SK-N-SH treated with all-trans-retinoic acid at 6 μM for 48 hours (cell line): ENCODE data around the gene CREB3L2.

Source experiments
- ATAC-seq: fragments of 200-7000 bp; cut with Tn5 transposase; 3 replicates; pipeline ENCODE4 v1.9.1; 2020; ENCODE audit warnings: mild to moderate bottlenecking, moderate library complexity
- ARNTL ChIP-seq: fragments of 450-650 bp; formaldehyde crosslinking; IDR thresholded peaks from 2 replicates; pipeline ENCODE4 v1.5.0; 2020; ENCODE audit warnings: low read depth, mild to moderate bottlenecking, moderate library complexity, borderline replicate concordance
- BACH2 ChIP-seq: fragments of 250-450 bp; sonication (Bioruptor Pico); IDR thresholded peaks from 2 replicates; pipeline ENCODE4 v1.9.0; 2021; ENCODE audit warnings: mild to moderate bottlenecking, borderline replicate concordance
- CREB5 ChIP-seq: fragments of 250-450 bp; sonication (Bioruptor Pico); IDR thresholded peaks from 2 replicates; pipeline ENCODE4 v1.5.1; 2020; ENCODE audit warnings: low read depth, mild to moderate bottlenecking, moderate library complexity
- CSDC2 ChIP-seq: fragments of 250-450 bp; sonication (Bioruptor Pico); IDR thresholded peaks from 2 replicates; pipeline ENCODE4 v1.5.0; 2020; ENCODE audit warnings: mild to moderate bottlenecking, moderate library complexity
- GLIS3 ChIP-seq: fragments of 250-450 bp; sonication (Bioruptor Pico); IDR thresholded peaks from 2 replicates; pipeline ENCODE4 v1.5.0; 2020; ENCODE audit warnings: mild to moderate bottlenecking, moderate library complexity
- ISL1 ChIP-seq: fragments of 250-450 bp; sonication (Bioruptor Pico); IDR thresholded peaks from 2 replicates; pipeline ENCODE4 v2.1.2; 2022; ENCODE audit warnings: mild to moderate bottlenecking, moderate library complexity
- OSR1 ChIP-seq: fragments of 250-450 bp; sonication (Bioruptor Pico); IDR thresholded peaks from 2 replicates; pipeline ENCODE4 v1.8.0; 2022; ENCODE audit warnings: moderate library complexity, mild to moderate bottlenecking, inconsistent platforms
- POU6F1 ChIP-seq: fragments of 250-450 bp; sonication (Bioruptor Pico); IDR thresholded peaks from 2 replicates; pipeline ENCODE4 v1.8.0; 2021; ENCODE audit warnings: low read depth, mild to moderate bottlenecking, moderate library complexity, borderline replicate concordance
- PPARA ChIP-seq: fragments of 250-450 bp; sonication (Bioruptor Pico); IDR thresholded peaks from 2 replicates; pipeline ENCODE4 v1.5.0; 2020; ENCODE audit warnings: mild to moderate bottlenecking, borderline replicate concordance
- RARB ChIP-seq: fragments of 250-450 bp; sonication (Bioruptor Pico); IDR thresholded peaks from 2 replicates; pipeline ENCODE4 v1.8.0; 2021; ENCODE audit warnings: mild to moderate bottlenecking, moderate library complexity
- SNAI2 ChIP-seq: fragments of 250-450 bp; sonication (Bioruptor Pico); IDR thresholded peaks from 2 replicates; pipeline ENCODE4 v1.5.0; 2020; ENCODE audit warnings: mild to moderate bottlenecking, moderate library complexity
- TCF4 ChIP-seq: fragments of 250-450 bp; sonication (Bioruptor Pico); IDR thresholded peaks from 2 replicates; pipeline ENCODE4 v1.8.0; 2021; ENCODE audit warnings: mild to moderate bottlenecking, moderate library complexity, borderline replicate concordance
- TOX ChIP-seq: fragments of 250-450 bp; sonication (Bioruptor Pico); IDR thresholded peaks from 2 replicates; pipeline ENCODE4 v1.8.0; 2021; ENCODE audit warnings: mild to moderate bottlenecking, moderate library complexity, borderline replicate concordance
- TSHZ2 ChIP-seq: fragments of 250-450 bp; sonication (Bioruptor Pico); IDR thresholded peaks from 2 replicates; pipeline ENCODE4 v1.5.0; 2020; ENCODE audit warnings: mild to moderate bottlenecking, moderate library complexity
- ZC3H10 ChIP-seq: fragments of 250-450 bp; sonication (Bioruptor Pico); IDR thresholded peaks from 2 replicates; pipeline ENCODE4 v1.5.1; 2021; ENCODE audit warnings: mild to moderate bottlenecking, moderate library complexity
- ZFP3 ChIP-seq: fragments of 250-450 bp; sonication (Bioruptor Pico); IDR thresholded peaks from 2 replicates; pipeline ENCODE4 v1.5.0; 2020; ENCODE audit warnings: mild to moderate bottlenecking, moderate library complexity
- ZFP30 ChIP-seq: fragments of 450-650 bp; formaldehyde crosslinking; IDR thresholded peaks from 2 replicates; pipeline ENCODE4 v1.5.0; 2022; ENCODE audit warnings: mild to moderate bottlenecking, moderate library complexity
- ZNF565 ChIP-seq: fragments of 450-650 bp; formaldehyde crosslinking; conservative IDR thresholded peaks from 2 replicates; pipeline ENCODE4 v1.5.0; 2020; ENCODE audit warnings: low read depth, mild to moderate bottlenecking, moderate library complexity
- ZNF70 ChIP-seq: fragments of 450-650 bp; formaldehyde crosslinking; IDR thresholded peaks from 2 replicates; pipeline ENCODE4 v1.5.0; 2020; ENCODE audit warnings: mild to moderate bottlenecking, moderate library complexity
- ZNF8 ChIP-seq: fragments of 450-650 bp; formaldehyde crosslinking; IDR thresholded peaks from 2 replicates; pipeline ENCODE4 v1.5.0; 2020; ENCODE audit warnings: mild to moderate bottlenecking, moderate library complexity

CREB3L2 gene

GRCh38 chr7:137957887-137958286 is 44.0 kb downstream of the CREB3L2 start:
- TF ChIP-seq TOX (CRISPR knock-in tag) (no peak), ARNTL (no peak), SNAI2 (CRISPR knock-in tag) (no peak), CSDC2 (CRISPR knock-in tag) (no peak), ZNF565 (no peak), ZNF70 (CRISPR knock-in tag) (no peak), OSR1 (CRISPR knock-in tag) (no peak), RARB (no peak)
- TF ChIP-seq, all 23 proteins: peak for 0
- ATAC-seq: no peak

- no peak for ATAC-seq
- no peak for TF ChIP-seq POU6F1
- no peak for TF ChIP-seq ZC3H10 (CRISPR knock-in tag)
- TF ChIP-seq PPARA: no peak
- no peak for TF ChIP-seq ZNF8 (CRISPR knock-in tag)
- no peak for TF ChIP-seq CSDC2 (CRISPR knock-in tag)
- TF ChIP-seq TOX (CRISPR knock-in tag): no peak
- TF ChIP-seq ZFP30 (CRISPR knock-in tag): no peak
- TF ChIP-seq GLIS3 (CRISPR knock-in tag): no peak
- TF ChIP-seq TCF4 (CRISPR knock-in tag): no peak
- no peak for TF ChIP-seq ARNTL
- TF ChIP-seq ZNF565: no peak
- TF ChIP-seq BACH2 (CRISPR knock-in tag): no peak
- TF ChIP-seq SNAI2 (CRISPR knock-in tag): no peak
- TF ChIP-seq, all 23 proteins: peak for 0
These were observed 45.3 kb downstream of the CREB3L2 start for GRCh38 chr7:137956591-137956990.

GRCh38 chr7:137956183-137956582 is 45.7 kb downstream of the CREB3L2 start:
- no peak for ATAC-seq
- TF ChIP-seq RARB (no peak), BACH2 (CRISPR knock-in tag) (no peak)

- no peak for ATAC-seq
- TF ChIP-seq BACH2 (CRISPR knock-in tag) (no peak), CREB5 (CRISPR knock-in tag) (no peak), POU6F1 (no peak), PPARA (no peak)
- TF ChIP-seq, all 23 proteins: peak for 0
These were observed 47.3 kb downstream of the CREB3L2 start for GRCh38 chr7:137954614-137955013.

GRCh38 chr7:137953665-137954470 is 48.0 kb downstream of the CREB3L2 start:
- peak; percentile 83 for ATAC-seq
- TF ChIP-seq BACH2 (CRISPR knock-in tag) (no peak), ISL1 (CRISPR knock-in tag) (peak; percentile 47)
- TF ChIP-seq, all 23 proteins: peak for 1

- ATAC-seq: peak; percentile 70
- no peak for TF ChIP-seq PPARA
- TF ChIP-seq TSHZ2 (CRISPR knock-in tag): no peak
- TF ChIP-seq TCF4 (CRISPR knock-in tag): no peak
- no peak for TF ChIP-seq GLIS3 (CRISPR knock-in tag)
- TF ChIP-seq ZFP3 (CRISPR knock-in tag): no peak
- TF ChIP-seq OSR1 (CRISPR knock-in tag): no peak
- TF ChIP-seq RARB: no peak
- no peak for TF ChIP-seq ZNF565
These were observed 48.7 kb downstream of the CREB3L2 start for GRCh38 chr7:137953043-137953664.
